ENCODE data around the gene PPP1R13B. TPM values are rescaled to one million over a fixed set of nuclear protein-coding genes. Genes with fewer than 3 reads are reported as not detected.

PPP1R13B gene
- total and polyA plus RNA-seq, 8 donors, result 20.9 to 33.9 (median 26.9) TPM

DNA sequence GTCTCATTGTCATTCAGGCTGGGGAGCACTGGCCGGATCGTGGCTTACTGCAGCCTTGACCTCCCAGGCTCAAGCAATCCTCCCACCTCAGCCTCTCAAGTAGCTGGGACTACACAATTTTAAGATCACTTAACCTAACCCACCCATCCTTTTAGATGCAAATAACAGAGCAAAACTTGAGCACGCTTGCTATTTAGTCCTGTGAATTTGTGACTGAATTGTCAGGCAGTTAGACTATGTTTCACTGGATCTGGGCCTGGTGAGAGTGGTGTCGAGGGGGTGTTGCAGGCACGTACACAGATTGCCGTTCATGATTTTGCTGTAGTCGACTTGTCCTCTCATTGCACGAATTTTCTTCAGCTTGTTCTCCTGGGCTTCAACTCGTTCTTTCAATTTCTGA, 93.6 kb downstream of the PPP1R13B start:
- Histone ChIP-seq H3K4me3 (no peak overlapping the region), H3K9me3 (no peaks in the 10 kb centered on the region), H3K27ac (no peak overlapping the region), H3K27me3 (no peaks in the 10 kb centered on the region), H3K36me3 (peaks cover 0 to 29% (median 3%) of the 10 kb centered on the region in 3 donors), H3K4me1 (no peaks in the 10 kb centered on the region)
- ATAC-seq (no peak), DNase-seq (no peak), FAIRE-seq (no peak)
- WGBS, 2 donors, result 72 to 85% methylated on average over 9 of the region's 9 CpGs
- TF ChIP-seq, protein P1, sequence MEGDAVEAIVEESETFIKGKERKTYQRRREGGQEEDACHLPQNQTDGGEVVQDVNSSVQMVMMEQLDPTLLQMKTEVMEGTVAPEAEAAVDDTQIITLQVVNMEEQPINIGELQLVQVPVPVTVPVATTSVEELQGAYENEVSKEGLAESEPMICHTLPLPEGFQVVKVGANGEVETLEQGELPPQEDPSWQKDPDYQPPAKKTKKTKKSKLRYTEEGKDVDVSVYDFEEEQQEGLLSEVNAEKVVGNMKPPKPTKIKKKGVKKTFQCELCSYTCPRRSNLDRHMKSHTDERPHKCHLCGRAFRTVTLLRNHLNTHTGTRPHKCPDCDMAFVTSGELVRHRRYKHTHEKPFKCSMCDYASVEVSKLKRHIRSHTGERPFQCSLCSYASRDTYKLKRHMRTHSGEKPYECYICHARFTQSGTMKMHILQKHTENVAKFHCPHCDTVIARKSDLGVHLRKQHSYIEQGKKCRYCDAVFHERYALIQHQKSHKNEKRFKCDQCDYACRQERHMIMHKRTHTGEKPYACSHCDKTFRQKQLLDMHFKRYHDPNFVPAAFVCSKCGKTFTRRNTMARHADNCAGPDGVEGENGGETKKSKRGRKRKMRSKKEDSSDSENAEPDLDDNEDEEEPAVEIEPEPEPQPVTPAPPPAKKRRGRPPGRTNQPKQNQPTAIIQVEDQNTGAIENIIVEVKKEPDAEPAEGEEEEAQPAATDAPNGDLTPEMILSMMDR (IDR thresholded peaks at IDR 0.05), result no peak
- intact Hi-C loops (cut with DNase I), result no loop called here

DNA sequence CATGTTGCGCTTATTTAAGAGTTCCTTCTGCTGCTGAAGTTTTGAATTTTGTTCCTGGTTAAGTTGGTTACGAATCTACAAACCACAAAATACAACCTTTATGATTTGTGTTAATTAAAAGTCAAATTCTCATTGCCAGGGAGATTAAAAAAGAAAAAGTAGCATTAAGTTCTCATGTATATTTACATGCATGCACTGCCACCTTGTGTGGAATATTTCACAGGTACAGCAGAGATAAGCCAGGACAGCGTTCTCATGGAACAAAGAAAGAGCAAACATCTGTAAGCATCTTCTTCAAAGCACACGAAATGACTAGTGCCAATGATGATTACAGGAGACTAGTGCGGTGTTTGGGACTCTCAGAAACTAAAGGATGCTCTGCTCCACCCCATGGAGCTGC, 97.5 kb downstream of the PPP1R13B start:
- ATAC-seq (no peak), FAIRE-seq (no peak)
- 79 to 81% methylated on average over 5 of the region's 5 CpGs for WGBS, 2 donors

DNA sequence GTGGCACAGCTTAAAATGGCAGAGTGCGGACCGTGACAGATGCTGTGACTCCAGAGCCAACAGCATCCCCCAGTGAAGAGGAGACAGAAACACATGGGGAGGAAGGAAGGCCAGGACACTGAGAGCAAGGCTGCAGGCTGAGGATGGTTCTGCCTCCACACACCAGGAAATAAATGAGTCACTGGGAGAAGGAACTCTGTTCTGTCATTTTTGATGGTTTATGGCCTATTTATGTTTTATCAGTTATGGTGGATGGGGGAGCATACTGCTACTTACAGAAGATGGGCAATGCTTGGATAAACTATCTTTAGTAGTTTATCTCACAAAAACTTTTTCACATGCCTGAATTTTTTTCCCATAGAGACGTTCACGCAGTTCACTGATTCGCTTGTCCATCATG, 97.9 kb downstream of the PPP1R13B start:
- 91 to 94% methylated on average over 5 of the region's 5 CpGs for WGBS, 2 donors
- H3K9me3 ChIP-seq, result no peaks in the 10 kb centered on the region
- H3K4me1 ChIP-seq, result no peaks in the 10 kb centered on the region
- no peak for FAIRE-seq
- intact Hi-C loops (cut with DNase I), result no loop called here
- no peak for ATAC-seq
- H3K27ac ChIP-seq, result no peak overlapping the region
- DNase-seq, result no peak
- peaks cover 0 to 49% (median 3%) of the 10 kb centered on the region in 3 donors for H3K36me3 ChIP-seq
- TF ChIP-seq, protein P1 (IDR thresholded peaks at IDR 0.05), result no peak
- no peak overlapping the region for H3K4me3 ChIP-seq
- H3K27me3 ChIP-seq, result no peaks in the 10 kb centered on the region

More for the DNA sequence above, 97.5 kb downstream of the PPP1R13B start:
- Histone ChIP-seq H3K9me3 (no peaks in the 10 kb centered on the region), H3K4me3 (no peak overlapping the region), H3K27ac (no peak overlapping the region), H3K4me1 (no peaks in the 10 kb centered on the region), H3K27me3 (no peaks in the 10 kb centered on the region), H3K36me3 (peaks cover 0 to 45% (median 3%) of the 10 kb centered on the region in 3 donors)
- DNase-seq, result no peak
- intact Hi-C loops (cut with DNase I), result no loop called here
- TF ChIP-seq, protein P1 (IDR thresholded peaks at IDR 0.05), result no peak

DNA sequence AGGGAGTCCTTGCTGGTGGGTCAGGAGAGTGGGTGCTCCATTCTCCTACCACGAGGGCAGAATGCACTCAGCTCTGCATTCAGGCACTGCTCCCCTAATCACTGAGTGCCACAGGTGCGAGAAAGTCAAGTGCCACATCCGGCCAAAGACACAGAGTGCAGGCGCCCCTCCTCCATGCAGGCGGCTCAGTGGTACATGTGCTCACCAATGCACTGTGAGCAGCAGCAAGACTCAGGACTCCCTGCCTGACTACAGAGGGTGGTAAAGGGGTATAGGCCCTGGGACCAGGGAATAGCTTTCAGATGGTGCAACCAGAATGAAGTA, 98.9 kb downstream of the PPP1R13B start:
- FAIRE-seq (no peak), ATAC-seq (no peak), DNase-seq (no peak)
- 75 to 80% methylated on average over 5 of the region's 5 CpGs for WGBS, 2 donors
- Histone ChIP-seq H3K9me3 (no peaks in the 10 kb centered on the region), H3K27me3 (no peaks in the 10 kb centered on the region), H3K36me3 (peaks cover 0 to 59% (median 3%) of the 10 kb centered on the region in 3 donors), H3K4me3 (no peak overlapping the region), H3K27ac (no peak overlapping the region), H3K4me1 (no peaks in the 10 kb centered on the region)
- TF ChIP-seq, protein P1 (IDR thresholded peaks at IDR 0.05), result no peak
- intact Hi-C loops (cut with DNase I), result no loop called here

DNA sequence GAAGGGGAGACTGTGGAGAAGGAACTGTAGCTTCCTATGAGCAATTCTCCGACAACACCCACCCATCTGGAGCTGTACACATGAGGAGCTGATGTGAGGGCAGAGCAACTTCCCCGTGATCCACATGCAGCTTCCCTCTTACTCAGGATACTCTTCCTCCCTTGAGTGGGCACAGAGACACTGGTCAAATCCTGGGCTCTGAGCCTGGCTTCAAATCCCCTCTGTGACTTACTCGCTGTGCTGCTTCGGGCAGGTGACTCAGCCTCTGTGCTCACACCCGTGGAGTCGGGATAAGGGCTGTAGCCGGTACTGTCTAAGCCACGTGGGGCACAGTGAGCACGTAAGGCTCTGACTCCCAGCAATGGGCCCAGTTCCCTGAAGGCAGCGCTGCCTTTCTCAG, 100.7 kb downstream of the PPP1R13B start:
- intact Hi-C loops (cut with DNase I), result no loop called here
- Histone ChIP-seq H3K27ac (no peak overlapping the region), H3K27me3 (no peaks in the 10 kb centered on the region), H3K4me3 (no peak overlapping the region), H3K9me3 (no peaks in the 10 kb centered on the region), H3K36me3 (peaks cover 0 to 48% (median 0%) of the 10 kb centered on the region in 3 donors), H3K4me1 (no peaks in the 10 kb centered on the region)
- 93 to 94% methylated on average over 10 of the region's 10 CpGs for WGBS, 2 donors
- FAIRE-seq, result no peak
- DNase-seq, result no peak
- TF ChIP-seq, protein P1 (IDR thresholded peaks at IDR 0.05), result no peak
- no peak for ATAC-seq
